ENCODE results near the gene SPPL3.

DNA sequence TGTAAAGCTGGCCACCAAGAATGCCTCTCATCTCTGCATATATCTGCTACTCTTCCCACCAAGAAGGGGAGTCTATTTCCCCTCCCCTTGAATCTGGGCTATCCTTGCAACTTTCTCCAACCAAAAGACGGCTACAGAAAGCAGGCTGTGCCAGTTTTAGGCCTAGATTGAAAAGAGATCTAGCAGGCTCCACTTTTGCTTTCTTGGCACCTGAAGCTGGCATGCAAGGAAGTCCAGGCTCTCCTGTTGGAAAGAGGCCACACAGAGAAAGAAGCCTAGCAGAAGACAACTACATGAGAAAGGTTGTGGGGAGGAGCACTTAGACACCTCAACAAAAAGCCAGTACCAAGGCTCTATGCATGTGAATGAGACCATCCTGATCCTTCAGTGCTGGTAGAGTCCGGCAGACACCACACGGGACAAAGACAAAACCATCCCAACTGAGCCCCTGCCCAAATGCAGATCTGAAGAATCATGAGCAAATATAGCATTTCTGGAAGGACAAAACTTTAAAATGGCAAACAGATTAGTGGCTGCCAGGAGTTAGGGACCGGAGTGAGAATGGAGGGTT lies 68.0 kb downstream of the SPPL3 start:
- no peak for TF ChIP-seq POLR2A (IDR thresholded peaks at IDR 0.05)
- TF ChIP-seq, protein P1, sequence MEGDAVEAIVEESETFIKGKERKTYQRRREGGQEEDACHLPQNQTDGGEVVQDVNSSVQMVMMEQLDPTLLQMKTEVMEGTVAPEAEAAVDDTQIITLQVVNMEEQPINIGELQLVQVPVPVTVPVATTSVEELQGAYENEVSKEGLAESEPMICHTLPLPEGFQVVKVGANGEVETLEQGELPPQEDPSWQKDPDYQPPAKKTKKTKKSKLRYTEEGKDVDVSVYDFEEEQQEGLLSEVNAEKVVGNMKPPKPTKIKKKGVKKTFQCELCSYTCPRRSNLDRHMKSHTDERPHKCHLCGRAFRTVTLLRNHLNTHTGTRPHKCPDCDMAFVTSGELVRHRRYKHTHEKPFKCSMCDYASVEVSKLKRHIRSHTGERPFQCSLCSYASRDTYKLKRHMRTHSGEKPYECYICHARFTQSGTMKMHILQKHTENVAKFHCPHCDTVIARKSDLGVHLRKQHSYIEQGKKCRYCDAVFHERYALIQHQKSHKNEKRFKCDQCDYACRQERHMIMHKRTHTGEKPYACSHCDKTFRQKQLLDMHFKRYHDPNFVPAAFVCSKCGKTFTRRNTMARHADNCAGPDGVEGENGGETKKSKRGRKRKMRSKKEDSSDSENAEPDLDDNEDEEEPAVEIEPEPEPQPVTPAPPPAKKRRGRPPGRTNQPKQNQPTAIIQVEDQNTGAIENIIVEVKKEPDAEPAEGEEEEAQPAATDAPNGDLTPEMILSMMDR (IDR thresholded peaks at IDR 0.05 in 8 of 11, conservative IDR thresholded peaks at IDR 0.05 in 3 of 11): no peak
